ENCODE results near the gene GJC2.
"Not testable (repeated sequence)": the region's sequence is repeated elsewhere in the genome, so short reads cannot be mapped to it uniquely, and the experiment has no call there.

The GJC2 gene

GRCh38 chr1:228171221-228171891 lies 21.6 kb downstream of the GJC2 start:
- no peak for DNase-seq (ENCODE audit: low read depth in 1 of 2, low spot score in 1 of 2)
- no peak overlapping the region for H3K27ac ChIP-seq (replicated peaks)

DNA sequence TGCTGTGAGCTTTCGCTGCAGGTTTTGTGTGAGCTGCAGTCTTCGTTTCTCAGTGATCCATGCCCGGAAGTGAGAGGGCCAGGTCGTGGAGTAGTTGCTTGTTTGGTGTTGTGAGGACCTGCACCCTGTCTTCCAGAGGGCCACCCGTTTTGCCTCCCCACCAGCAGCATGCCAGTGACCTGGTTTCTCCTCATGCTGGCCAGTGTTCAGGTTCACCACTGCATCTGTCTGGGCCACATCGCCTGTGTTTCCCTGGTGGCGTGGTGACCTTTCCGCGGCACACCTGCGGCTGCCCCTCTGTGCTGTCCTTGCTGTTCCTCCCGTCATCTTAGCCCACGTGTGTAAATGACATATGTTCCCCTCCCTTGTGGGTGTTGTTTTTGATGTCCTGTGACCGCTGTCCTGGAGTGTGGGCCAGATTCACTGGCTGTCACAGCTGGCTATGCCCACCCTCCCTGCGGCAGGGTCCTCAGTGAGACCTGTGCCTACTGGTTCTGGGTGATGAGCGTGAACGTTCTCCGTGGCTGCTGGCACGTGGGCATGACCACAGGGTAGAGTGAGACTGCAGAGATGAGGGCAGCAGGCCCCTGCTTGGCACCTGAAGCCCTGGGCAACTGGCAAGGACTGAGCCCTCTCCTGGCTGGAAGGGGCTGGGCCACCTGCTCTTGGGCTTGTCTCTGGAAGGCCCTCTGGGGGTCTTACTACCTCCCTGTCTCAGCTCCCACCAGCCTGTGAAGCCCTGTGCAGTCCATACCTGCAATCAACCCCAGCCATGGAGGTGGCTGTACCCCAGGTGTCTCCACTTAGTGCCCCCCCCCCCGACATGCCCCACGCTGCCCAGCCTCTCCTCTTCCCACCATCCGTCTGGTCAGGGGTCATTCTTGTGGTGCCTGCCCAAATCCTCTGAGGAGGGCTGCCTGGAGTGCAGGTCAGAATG lies 23.1 kb downstream of the GJC2 start:
- DNase-seq (ENCODE audit: low read depth in 1 of 2, low spot score in 1 of 2), result no peak
- TF ChIP-seq POLR2AphosphoS5 (IDR thresholded peaks at IDR 0.05; ENCODE audit: low read depth), result no peak
- TF ChIP-seq GABPA (IDR thresholded peaks at IDR 0.05; ENCODE audit: low read depth), result no peak
- TF ChIP-seq, protein P1, sequence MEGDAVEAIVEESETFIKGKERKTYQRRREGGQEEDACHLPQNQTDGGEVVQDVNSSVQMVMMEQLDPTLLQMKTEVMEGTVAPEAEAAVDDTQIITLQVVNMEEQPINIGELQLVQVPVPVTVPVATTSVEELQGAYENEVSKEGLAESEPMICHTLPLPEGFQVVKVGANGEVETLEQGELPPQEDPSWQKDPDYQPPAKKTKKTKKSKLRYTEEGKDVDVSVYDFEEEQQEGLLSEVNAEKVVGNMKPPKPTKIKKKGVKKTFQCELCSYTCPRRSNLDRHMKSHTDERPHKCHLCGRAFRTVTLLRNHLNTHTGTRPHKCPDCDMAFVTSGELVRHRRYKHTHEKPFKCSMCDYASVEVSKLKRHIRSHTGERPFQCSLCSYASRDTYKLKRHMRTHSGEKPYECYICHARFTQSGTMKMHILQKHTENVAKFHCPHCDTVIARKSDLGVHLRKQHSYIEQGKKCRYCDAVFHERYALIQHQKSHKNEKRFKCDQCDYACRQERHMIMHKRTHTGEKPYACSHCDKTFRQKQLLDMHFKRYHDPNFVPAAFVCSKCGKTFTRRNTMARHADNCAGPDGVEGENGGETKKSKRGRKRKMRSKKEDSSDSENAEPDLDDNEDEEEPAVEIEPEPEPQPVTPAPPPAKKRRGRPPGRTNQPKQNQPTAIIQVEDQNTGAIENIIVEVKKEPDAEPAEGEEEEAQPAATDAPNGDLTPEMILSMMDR (IDR thresholded peaks at IDR 0.05; ENCODE audit: insufficient read depth, low read length), result no peak
- TF ChIP-seq REST (IDR thresholded peaks at IDR 0.05; ENCODE audit: insufficient replicate concordance, low read depth), result no peak
- TF ChIP-seq SPI1 (IDR thresholded peaks at IDR 0.05; ENCODE audit: borderline replicate concordance, low read depth), result no peak
- Histone ChIP-seq H3K27me3 (ENCODE audit: insufficient read depth, poor library complexity, severe bottlenecking) (no peaks in the 10 kb centered on the region), H3K4me3 (replicated peaks; ENCODE audit: insufficient read depth, low read length) (no peak overlapping the region), H3K27ac (replicated peaks) (no peak overlapping the region)

More at GRCh38 chr1:228171221-228171891, 21.6 kb downstream of the GJC2 start:
- no peaks in the 10 kb centered on the region for H3K27me3 ChIP-seq (ENCODE audit: insufficient read depth, poor library complexity, severe bottlenecking)
- no peak for TF ChIP-seq SPI1 (IDR thresholded peaks at IDR 0.05; ENCODE audit: borderline replicate concordance, low read depth)
- TF ChIP-seq REST (IDR thresholded peaks at IDR 0.05; ENCODE audit: insufficient replicate concordance, low read depth), result no peak
- TF ChIP-seq GABPA (IDR thresholded peaks at IDR 0.05; ENCODE audit: low read depth), result no peak
- TF ChIP-seq, protein P1 (IDR thresholded peaks at IDR 0.05; ENCODE audit: insufficient read depth, low read length), result no peak
- no peak for TF ChIP-seq POLR2AphosphoS5 (IDR thresholded peaks at IDR 0.05; ENCODE audit: low read depth)
- no peak overlapping the region for H3K4me3 ChIP-seq (replicated peaks; ENCODE audit: insufficient read depth, low read length)

GRCh38 chr1:228173528-228174481 lies 24.1 kb downstream of the GJC2 start:
- H3K27ac ChIP-seq (replicated peaks); H3K4me3 ChIP-seq (replicated peaks; ENCODE audit: insufficient read depth, low read length); H3K27me3 ChIP-seq (ENCODE audit: insufficient read depth, poor library complexity, severe bottlenecking); DNase-seq (ENCODE audit: low read depth in 1 of 2, low spot score in 1 of 2): not testable (repeated sequence)

Data from HL-60 (cell line).